Panc1 (cell line): Measurements from ENCODE around the gene INTS11. TPM values are rescaled to one million over a fixed set of nuclear protein-coding genes. Genes with fewer than 3 reads are reported as not detected.

Experiments used
- ATAC-seq: fragments of 200-7000 bp; cut with Tn5 transposase; 2 replicates; pipeline ENCODE4 v1.9.1; 2020; ENCODE audit warnings: mild to moderate bottlenecking, moderate library complexity
- BruUV-seq: library from RNA; stranded (reverse); fragments of 400-500 nt; replicated peaks from 2 replicates; lab custom pipeline; 2021; lab: Mats Ljungman, UMichigan
- CTCF ChIA-PET: fragments of 300-600 bp; sonication (Branson Sonifier 250); formaldehyde crosslinking; loops from one replicate; lab custom pipeline; 2022; ENCODE audit warnings: antibody characterized with exemption; lab: Charles Lee
- POLR2A ChIA-PET: fragments of 300-600 bp; sonication (Branson Sonifier 250); formaldehyde crosslinking; loops from one replicate; lab custom pipeline; 2022; ENCODE audit warnings: antibody characterized with exemption; lab: Charles Lee
- DNase-seq: peaks from one replicate; pipeline ENCODE4 v3.0.0-alpha.2; 2010; ENCODE audit warnings: low read depth, low spot score
- H3K27ac ChIP-seq: 2 replicates; pipeline ENCODE4 v1.5.1; 2011; ENCODE audit warnings: mild to moderate bottlenecking, low read length, inconsistent platforms
- H3K27me3 ChIP-seq: fragments of 200-500 bp; sonication (Bioruptor generic); 2 replicates; pipeline ENCODE4 v1.6.0; 2014; ENCODE audit warnings: low read length, inconsistent platforms; ENCODE audit not compliant: control insufficient read depth, insufficient read depth
- H3K36me3 ChIP-seq: fragments of 200-500 bp; sonication (Bioruptor generic); 2 replicates; pipeline ENCODE4 v1.5.1; 2014; ENCODE audit warnings: inconsistent platforms, mild to moderate bottlenecking, low read length, moderate library complexity; ENCODE audit not compliant: control insufficient read depth, insufficient read depth
- H3K4me1 ChIP-seq: 2 replicates; pipeline ENCODE4 v1.5.1; 2011; ENCODE audit warnings: inconsistent platforms, mild to moderate bottlenecking, low read length, moderate library complexity; ENCODE audit not compliant: control insufficient read depth, insufficient read depth
- H3K4me3 ChIP-seq, 2 experiments: 2 replicates each; pipeline ENCODE4 v1.5.1; 2011 to 2012; ENCODE audit warnings: low read depth in 2 of 2, low read length in 2 of 2, mild to moderate bottlenecking in 2 of 2, inconsistent platforms in 1 of 2, moderate library complexity in 1 of 2
- H3K9me3 ChIP-seq: fragments of 200-500 bp; sonication (Bioruptor generic); 2 replicates; pipeline ENCODE4 v1.5.1; 2014; ENCODE audit warnings: low read depth, mild to moderate bottlenecking, inconsistent platforms, low read length, moderate library complexity; ENCODE audit not compliant: control insufficient read depth, insufficient read depth
- CTCF ChIP-seq: fragments of 450-650 bp; IDR thresholded peaks from 2 replicates; pipeline ENCODE4 v1.5.1; 2017; ENCODE audit warnings: mild to moderate bottlenecking
- POLR2AphosphoS5 ChIP-seq: IDR thresholded peaks from 2 replicates; pipeline ENCODE4 v1.6.1; 2012; ENCODE audit warnings: mild to moderate bottlenecking, low read depth, low read length, moderate library complexity
- REST ChIP-seq, 2 experiments: IDR thresholded peaks; 2 replicates each; pipeline ENCODE4 v1.6.1; 2011 to 2012; ENCODE audit warnings: low read depth in 2 of 2, control low read depth in 1 of 2, low read length in 1 of 2, mild to moderate bottlenecking in 1 of 2, moderate library complexity in 1 of 2; ENCODE audit not compliant: insufficient read depth in 1 of 2
- SIN3A ChIP-seq: IDR thresholded peaks from 2 replicates; pipeline ENCODE4 v1.6.1; 2012; ENCODE audit warnings: low read depth, mild to moderate bottlenecking, low read length, moderate library complexity, borderline replicate concordance; ENCODE audit not compliant: insufficient read depth
- TCF7L2 ChIP-seq: IDR thresholded peaks from 2 replicates; pipeline ENCODE4 v1.6.1; 2011; ENCODE audit warnings: mild to moderate bottlenecking, low read depth, low read length, inconsistent platforms
- in situ Hi-C: cut with HindIII; loops from 2 replicates; pipeline ENCODE4 v1.10.0; 2016; ENCODE audit warnings: low sequenced_read_pairs, low pct_unique_long_range_greater_than_20kb
- intact Hi-C: fragments of 100-400 bp; cut with micrococcal nuclease; formaldehyde crosslinking; loops from one replicate; pipeline ENCODE4 v1.10.0; 2022; ENCODE audit not compliant: unreplicated experiment
- total RNA-seq: library from RNA; stranded (reverse); gene quantifications from one replicate; pipeline ENCODE4 v1.2.1, GENCODE V29; 2021; ENCODE audit not compliant: unreplicated experiment

The INTS11 gene
- total RNA-seq, 1 experiment from 2014 or later: 114 TPM

DNA sequence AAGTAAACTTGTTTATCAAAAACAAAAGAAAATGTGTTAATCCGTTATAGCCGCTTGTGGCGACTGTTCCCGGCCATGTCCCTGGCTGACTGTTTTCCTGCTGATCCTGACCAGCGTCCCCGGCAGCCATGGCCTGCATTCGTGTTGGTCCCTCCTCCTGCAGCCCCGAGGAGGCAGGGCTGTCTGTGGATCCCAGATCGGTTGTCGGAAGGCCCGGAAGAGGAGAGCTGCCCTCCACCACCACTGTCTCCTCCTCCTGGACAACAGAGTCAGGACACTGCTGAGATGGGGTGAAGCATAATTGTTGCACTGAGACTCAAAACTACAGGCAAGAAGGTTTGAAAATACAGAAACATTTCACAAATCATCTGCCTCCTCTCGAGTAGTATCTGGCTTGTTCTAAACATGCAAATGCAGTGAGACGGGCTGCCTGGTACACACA, 37.5 kb upstream of the INTS11 start:
- ATAC-seq: peak; percentile 19; the same call in 1 of the 2 replicates
- Histone ChIP-seq H3K9me3 (no peaks in the 10 kb centered on the region), H3K27ac (peak overlapping the region; percentile 93), H3K4me3 (no peak overlapping the region), H3K4me1 (peaks cover 52% of the 10 kb centered on the region), H3K27me3 (no peaks in the 10 kb centered on the region), H3K36me3 (no peaks in the 10 kb centered on the region)
- BruUV-seq: no TSS peak
- ChIA-PET POLR2A (no interaction called here), CTCF (no interaction called here)
- in situ Hi-C loops (no loop called here), intact Hi-C loops (no loop called here)
- no peak for DNase-seq
- no peak for TF ChIP-seq SIN3A

DNA sequence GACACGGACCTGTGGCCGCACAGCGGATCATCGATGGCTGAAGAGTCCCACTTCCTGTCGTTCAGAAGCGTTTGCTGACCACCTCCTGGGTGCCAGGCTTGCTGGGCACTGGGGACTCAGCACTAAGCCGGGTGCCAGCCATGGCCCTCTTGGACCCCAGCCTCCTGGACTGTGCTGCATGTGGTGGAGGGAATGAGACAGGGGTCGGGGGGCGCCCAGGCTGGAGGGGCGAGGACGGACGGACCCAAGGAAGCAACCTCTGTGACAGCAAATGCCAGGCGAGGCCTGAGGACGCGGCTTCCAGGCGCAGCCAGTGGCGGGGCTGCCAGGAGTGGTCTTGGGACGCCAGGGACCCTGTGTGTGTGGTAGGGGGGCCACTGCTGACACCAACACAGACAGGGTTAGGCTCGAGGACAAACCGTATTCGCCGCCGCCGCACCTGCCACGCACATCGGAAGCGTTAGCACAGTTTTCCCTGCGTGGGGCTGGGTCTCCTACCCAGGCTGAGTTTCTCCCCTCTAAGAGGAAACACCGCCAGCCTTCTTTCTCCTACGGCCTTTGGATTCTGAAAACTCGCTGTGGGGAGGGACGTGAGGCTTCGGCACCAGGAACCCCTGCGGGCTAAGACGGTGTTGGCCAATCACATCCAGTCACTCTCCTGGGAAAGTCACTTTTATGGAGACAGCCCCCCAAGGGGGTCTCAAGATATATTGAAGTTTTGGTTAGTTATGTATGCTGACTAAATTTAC, 36.9 kb upstream of the INTS11 start:
- peaks cover 57% of the 10 kb centered on the region for H3K4me1 ChIP-seq
- CTCF ChIA-PET: no interaction called here
- intact Hi-C loops (no loop called here), in situ Hi-C loops (no loop called here)
- H3K36me3 ChIP-seq: no peaks in the 10 kb centered on the region
- H3K4me3 ChIP-seq: no peak overlapping the region
- H3K27me3 ChIP-seq: no peaks in the 10 kb centered on the region
- ATAC-seq: no peak
- no TSS peak for BruUV-seq
- DNase-seq: no peak
- H3K27ac ChIP-seq: peak overlapping the region; percentile 93
- POLR2A ChIA-PET: no interaction called here
- no peak for TF ChIP-seq TCF7L2
- TF ChIP-seq CTCF: no peak
- TF ChIP-seq POLR2AphosphoS5: no peak
- TF ChIP-seq SIN3A: no peak
- TF ChIP-seq REST (IDR thresholded peaks at IDR 0.05; ENCODE audit: insufficient read depth in 1 of 2, low read depth in 2 of 2, low read length in 1 of 2): no peak
- H3K9me3 ChIP-seq: no peaks in the 10 kb centered on the region
